H1 (cell line): ENCODE data around the gene ARHGAP24. TPM values are rescaled to one million over a fixed set of nuclear protein-coding genes. Genes with fewer than 3 reads are reported as not detected.
"Not testable (repeated sequence)": the region's sequence is repeated elsewhere in the genome, so short reads cannot be mapped to it uniquely, and the experiment has no call there.

Experiments
- CTCF ChIA-PET: fragments of 300-600 bp; sonication (Branson Sonifier 250); formaldehyde crosslinking; loops from one replicate; lab custom pipeline; 2021; ENCODE audit not compliant: partially characterized antibody; lab: Charles Lee
- POLR2A ChIA-PET: fragments of 300-600 bp; sonication (Branson Sonifier 250); formaldehyde crosslinking; loops from one replicate; lab custom pipeline; 2021; ENCODE audit warnings: inconsistent platforms; ENCODE audit not compliant: partially characterized antibody; lab: Charles Lee
- DNase-seq, 2 experiments: peaks; one replicate each; pipeline versions ENCODE4 v3.0.0 to v3.0.0-alpha.2; 2010 to 2022; ENCODE audit warnings: low spot score in 2 of 2, low read depth in 1 of 2, mixed read lengths in 1 of 2
- FAIRE-seq: peaks from 2 replicates; lab custom pipeline; 2011; peaks lifted over from hg19 to GRCh38; lab: Jason Lieb, UNC
- H2AFZ ChIP-seq: 2 replicates; pipeline ENCODE4 v1.8.1; 2012; ENCODE audit warnings: low read length, inconsistent platforms
- H2AK5ac ChIP-seq: 2 replicates; pipeline ENCODE4 v1.6.1; 2013; ENCODE audit warnings: low read depth, low read length
- H2BK120ac ChIP-seq: replicated peaks from 2 replicates; pipeline ENCODE3; 2013; ENCODE audit warnings: low read depth, low read length, inconsistent platforms
- H2BK12ac ChIP-seq: 2 replicates; pipeline ENCODE4 v1.6.1; 2013; ENCODE audit warnings: low read depth, low read length
- H2BK15ac ChIP-seq: 2 replicates; pipeline ENCODE4 v1.6.1; 2013; ENCODE audit warnings: low read length
- H2BK20ac ChIP-seq: 2 replicates; pipeline ENCODE4 v1.6.1; 2013; ENCODE audit warnings: low read length
- H2BK5ac ChIP-seq: 2 replicates; pipeline ENCODE4 v1.6.1; 2013; ENCODE audit warnings: low read depth, low read length
- H3K14ac ChIP-seq: 2 replicates; pipeline ENCODE4 v1.6.1; 2013; ENCODE audit warnings: inconsistent platforms; ENCODE audit not compliant: insufficient read length
- H3K18ac ChIP-seq: 2 replicates; pipeline ENCODE4 v1.6.1; 2013; ENCODE audit warnings: low read length; ENCODE audit errors: extremely low read depth
- H3K23ac ChIP-seq: 2 replicates; pipeline ENCODE4 v1.6.1; 2013; ENCODE audit warnings: inconsistent platforms; ENCODE audit not compliant: insufficient read length
- H3K23me2 ChIP-seq: 2 replicates; pipeline ENCODE4 v1.6.1; 2013; ENCODE audit warnings: low read depth, low read length
- H3K27ac ChIP-seq: 2 replicates; pipeline ENCODE4 v1.6.1; 2011; ENCODE audit warnings: low read depth, low read length, inconsistent platforms
- H3K27me3 ChIP-seq, 4 experiments: replicated peaks in 1 of 4; 1 replicate in 1 of 4; 2 replicates in 3 of 4; pipeline versions ENCODE4 v1.6.1 to v1.8.1; 2011 to 2013; ENCODE audit warnings: low read length in 3 of 4, mild to moderate bottlenecking in 3 of 4, inconsistent platforms in 2 of 4, mixed read lengths in 2 of 4, moderate library complexity in 1 of 4; ENCODE audit not compliant: control insufficient read depth in 3 of 4, insufficient read depth in 3 of 4; ENCODE audit errors: extremely low read depth in 1 of 4
- H3K36me3 ChIP-seq, 4 experiments: 2 replicates each; pipeline versions ENCODE4 v1.6.1 to v1.8.1; 2011 to 2013; ENCODE audit warnings: mild to moderate bottlenecking in 4 of 4, low read length in 3 of 4, moderate library complexity in 2 of 4, control low read depth in 1 of 4, inconsistent platforms in 1 of 4; ENCODE audit not compliant: insufficient read depth in 4 of 4, control insufficient read depth in 2 of 4
- H3K4ac ChIP-seq: replicated peaks from 2 replicates; pipeline ENCODE3; 2013; ENCODE audit warnings: low read length, low read depth, mixed read lengths, inconsistent platforms; ENCODE audit not compliant: insufficient read length
- H3K4me1 ChIP-seq, 4 experiments: replicated peaks in 1 of 4; 1 replicate in 1 of 4; 2 replicates in 3 of 4; pipeline versions ENCODE4 v1.6.1 to v1.8.1; 2011 to 2013; ENCODE audit warnings: low read length in 3 of 4, inconsistent platforms in 2 of 4, mixed read lengths in 1 of 4; ENCODE audit not compliant: insufficient read depth in 4 of 4, control insufficient read depth in 3 of 4
- H3K4me2 ChIP-seq, 2 experiments: 2 replicates each; pipeline versions ENCODE4 v1.6.1 to v1.8.1; 2011 to 2013; ENCODE audit warnings: low read depth in 2 of 2, low read length in 2 of 2, control low read depth in 1 of 2, inconsistent platforms in 1 of 2, mild to moderate bottlenecking in 1 of 2; ENCODE audit not compliant: insufficient read depth in 1 of 2
- H3K4me3 ChIP-seq, 4 experiments: fragments of 200-600, 300-600 bp in 1 of 4; sonication (generic), shearing (Covaris generic), sonication (Bioruptor Twin) in 1 of 4; 2 replicates each; pipeline versions ENCODE4 v1.5.1 to v1.8.1; 2011 to 2016; ENCODE audit warnings: low read length in 4 of 4, low read depth in 3 of 4, control low read depth in 2 of 4, inconsistent platforms in 2 of 4, mild to moderate bottlenecking in 2 of 4, mixed read lengths in 1 of 4, moderate library complexity in 1 of 4; ENCODE audit not compliant: insufficient read depth in 2 of 4; ENCODE audit errors: extremely low read depth in 1 of 4
- H3K56ac ChIP-seq: replicated peaks from 2 replicates; pipeline ENCODE3; 2013; ENCODE audit warnings: low read depth, mild to moderate bottlenecking, mixed read lengths, low read length, inconsistent platforms; ENCODE audit not compliant: insufficient read length
- H3K79me1 ChIP-seq: 2 replicates; pipeline ENCODE4 v1.6.1; 2013; ENCODE audit warnings: low read depth, low read length, control low read depth
- H3K79me2 ChIP-seq, 2 experiments: 2 replicates each; pipeline versions ENCODE4 v1.6.1 to v1.8.1; 2012 to 2013; ENCODE audit warnings: low read length in 2 of 2, mild to moderate bottlenecking in 2 of 2, inconsistent platforms in 1 of 2; ENCODE audit not compliant: insufficient read depth in 2 of 2, control insufficient read depth in 1 of 2
- H3K9ac ChIP-seq, 4 experiments: replicated peaks in 1 of 4; 1 replicate in 1 of 4; 2 replicates in 3 of 4; pipeline versions ENCODE4 v1.6.1 to v1.8.1; 2011 to 2013; ENCODE audit warnings: low read depth in 3 of 4, low read length in 3 of 4, control low read depth in 2 of 4, mild to moderate bottlenecking in 2 of 4, moderate library complexity in 2 of 4, inconsistent platforms in 1 of 4; ENCODE audit errors: extremely low read depth in 1 of 4
- H3K9me3 ChIP-seq, 2 experiments: 2 replicates each; pipeline versions ENCODE4 v1.6.1 to v1.8.1; 2012 to 2013; ENCODE audit warnings: mild to moderate bottlenecking in 2 of 2, moderate library complexity in 2 of 2, control low read depth in 1 of 2, inconsistent platforms in 1 of 2, low read depth in 1 of 2, low read length in 1 of 2, mixed read lengths in 1 of 2; ENCODE audit not compliant: insufficient read depth in 2 of 2
- H4K20me1 ChIP-seq, 2 experiments: replicated peaks in 1 of 2; 2 replicates each; pipeline versions ENCODE3 to v1.8.1; 2011 to 2013; ENCODE audit warnings: inconsistent platforms in 2 of 2, low read length in 2 of 2, mild to moderate bottlenecking in 1 of 2; ENCODE audit not compliant: insufficient read depth in 2 of 2, control insufficient read depth in 1 of 2
- H4K5ac ChIP-seq: 2 replicates; pipeline ENCODE4 v1.6.1; 2013; ENCODE audit warnings: low read length, low read depth, mixed read lengths, inconsistent platforms; ENCODE audit not compliant: insufficient read length
- H4K8ac ChIP-seq: 2 replicates; pipeline ENCODE4 v1.8.0; 2013; ENCODE audit warnings: mild to moderate bottlenecking, moderate library complexity, low read length, inconsistent platforms; ENCODE audit not compliant: insufficient read depth; ENCODE audit errors: extremely low read depth
- H4K91ac ChIP-seq: replicated peaks from 2 replicates; pipeline ENCODE3; 2013; ENCODE audit warnings: low read length, mixed read lengths, inconsistent platforms; ENCODE audit not compliant: insufficient read length
- WGBS, 2 experiments: shearing (Covaris generic) in 1 of 2; methylation state at CpG; one replicate each; pipeline versions ENCODE4 v1.1.6 to v1.1.7; 2013 to 2015; ENCODE audit warnings: low lambda C conversion rate in 2 of 2, mixed read lengths in 2 of 2, inconsistent platforms in 1 of 2, low coverage in 1 of 2, missing lambda C conversion rate in 1 of 2; ENCODE audit not compliant: insufficient replicate concordance in 2 of 2, insufficient coverage in 1 of 2, insufficient read length in 1 of 2; ENCODE audit errors: extremely low coverage in 1 of 2, missing lambda C conversion rate in 1 of 2; 5-methylcytosine and 5-hydroxymethylcytosine counted together
- polyA plus RNA-seq, 7 experiments: library from polyadenylated mRNA; depleted of rRNA in 3 of 7; stranded (reverse) in 5 of 7; unstranded in 2 of 7; fragments of >200 nt in 5 of 7; fragments of 200-250 nt in 2 of 7; gene quantifications; 1 replicate in 5 of 7; 2 replicates in 1 of 7; 4 replicates in 1 of 7; pipeline versions ENCODE4 v1.2.1 to v1.2.3, GENCODE V29; 2011 to 2013; ENCODE audit warnings: missing spikeins in 2 of 7, mixed read lengths in 2 of 7
- total RNA-seq: library from RNA; stranded (reverse); fragmentation: NEBNext Ultra II Directional; extraction: Animal tissue kit (Norgen Biotek cat#: 25700); gene quantifications from 2 replicates; pipeline ENCODE4 v1.2.1, GENCODE V29; 2021

ARHGAP24 gene
- total and polyA plus RNA-seq, 2 of the 8 experiments (the other 6 are each of a cell fraction or from before 2014, with no cell fraction given), result 0.08 to 0.50 TPM

DNA sequence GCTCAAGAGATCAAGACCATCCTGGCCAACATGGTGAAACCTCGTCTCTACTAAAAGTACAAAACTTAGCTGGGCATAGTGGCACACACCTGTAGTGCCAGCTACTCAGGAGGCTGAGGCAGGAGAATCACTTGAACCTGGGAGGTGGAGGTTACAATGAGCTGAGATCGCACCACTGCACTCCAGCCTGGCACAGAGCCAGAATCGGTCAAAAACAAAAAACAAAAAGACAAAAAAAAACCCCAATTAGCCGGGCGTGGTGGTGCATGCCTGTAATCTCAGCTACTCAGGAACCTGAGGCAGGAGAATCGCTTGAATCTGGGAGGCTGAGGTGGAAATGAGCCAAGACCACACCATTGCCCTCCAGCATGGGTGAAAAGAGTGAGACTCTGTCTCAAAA lies 378.8 kb downstream of the ARHGAP24 start:
- H3K79me2 ChIP-seq, result not testable (repeated sequence)

More for the DNA sequence above, 378.8 kb downstream of the ARHGAP24 start:
- H3K36me3 ChIP-seq, H2AK5ac ChIP-seq, H3K27me3 ChIP-seq, H3K9ac ChIP-seq, H3K79me1 ChIP-seq, H2BK5ac ChIP-seq, H4K5ac ChIP-seq, H3K9me3 ChIP-seq, H2BK15ac ChIP-seq, H3K18ac ChIP-seq, FAIRE-seq, H3K27ac ChIP-seq, POLR2A ChIA-PET, H2BK120ac ChIP-seq, H2AFZ ChIP-seq, H2BK12ac ChIP-seq, CTCF ChIA-PET, H4K20me1 ChIP-seq, H3K4me3 ChIP-seq, H3K4me1 ChIP-seq, H3K56ac ChIP-seq, H4K91ac ChIP-seq, H3K14ac ChIP-seq, H3K23me2 ChIP-seq, H2BK20ac ChIP-seq, H3K4me2 ChIP-seq, H4K8ac ChIP-seq, DNase-seq, H3K23ac ChIP-seq, H3K4ac ChIP-seq: not testable (repeated sequence)
- 94% methylated on average over 6 of the region's 6 CpGs; no CpG with 5 or more reads in 1 of the 2 experiments for WGBS, 2 experiments
